Lung (tissue), 12 donors: Measurements from ENCODE around the gene POLDIP2. TPM values are rescaled to one million over a fixed set of nuclear protein-coding genes. Genes with fewer than 3 reads are reported as not detected.

Experiments
- ATAC-seq: fragments of 200-7000 bp; cut with Tn5 transposase; one replicate; pipeline ENCODE4 v1.9.1; 2020; ENCODE audit warnings: moderate number of reproducible peaks; ENCODE audit not compliant: insufficient read depth, low FRiP score
- DNase-seq, 3 donors: peaks; one replicate each; pipeline ENCODE4 v3.0.0-alpha.2; 2013 to 2017
- H3K27ac ChIP-seq, 2 donors: one replicate each; pipeline ENCODE4 v1.5.1; 2013; ENCODE audit warnings: mild to moderate bottlenecking in 2 of 2, moderate library complexity in 2 of 2, control low read depth in 1 of 2, inconsistent platforms in 1 of 2, low read depth in 1 of 2, low read length in 1 of 2
- H3K27me3 ChIP-seq, 3 donors: one replicate each; pipeline ENCODE4 v1.5.1; 2013; ENCODE audit warnings: low read length in 2 of 3; ENCODE audit not compliant: control insufficient read depth in 3 of 3, insufficient read depth in 3 of 3
- H3K36me3 ChIP-seq, 4 donors: one replicate each; pipeline ENCODE4 v1.5.1; 2013; ENCODE audit warnings: low read length in 4 of 4, mild to moderate bottlenecking in 1 of 4, moderate library complexity in 1 of 4; ENCODE audit not compliant: control insufficient read depth in 4 of 4, insufficient read depth in 4 of 4
- H3K4me1 ChIP-seq, 5 donors: one replicate each; pipeline ENCODE4 v1.5.1; 2013; ENCODE audit warnings: low read length in 5 of 5, mild to moderate bottlenecking in 2 of 5, moderate library complexity in 1 of 5; ENCODE audit not compliant: control insufficient read depth in 5 of 5, insufficient read depth in 5 of 5
- H3K4me3 ChIP-seq: one replicate; pipeline ENCODE4 v1.5.1; 2013; ENCODE audit warnings: mild to moderate bottlenecking, control low read depth, moderate library complexity
- H3K9ac ChIP-seq, 2 donors: one replicate each; pipeline ENCODE4 v1.5.1; 2013; ENCODE audit warnings: low read length in 2 of 2, control low read depth in 1 of 2; ENCODE audit not compliant: insufficient read depth in 1 of 2
- H3K9me3 ChIP-seq, 4 donors: one replicate each; pipeline ENCODE4 v1.5.1; 2013; ENCODE audit warnings: low read length in 3 of 4, mild to moderate bottlenecking in 1 of 4, moderate library complexity in 1 of 4; ENCODE audit not compliant: control insufficient read depth in 4 of 4, insufficient read depth in 3 of 4
- CTCF ChIP-seq: IDR thresholded peaks from 2 replicates; pipeline ENCODE4 v1.5.1; 2012; ENCODE audit warnings: mild to moderate bottlenecking; ENCODE audit errors: control extremely low read depth, extremely low read depth
- WGBS, 2 donors: extraction: QIAGEN DNeasy Blood & Tissue Kit; methylation state at CpG; one replicate each; pipeline ENCODE4 v1.1.7; 2013; 5-methylcytosine and 5-hydroxymethylcytosine counted together
- polyA plus RNA-seq, 2 donors: library from polyadenylated mRNA; stranded (reverse); fragments of 200-250 nt; gene quantifications; one replicate each; pipeline ENCODE4 v1.2.1, GENCODE V29; 2013
- total RNA-seq, 2 donors: library from RNA; depleted of rRNA in 1 of 2; stranded (reverse); fragments of >200 nt in 1 of 2; gene quantifications; one replicate each; pipeline ENCODE4 v1.2.1, GENCODE V29; 2014 to 2021
- donor health status: control.
- donor health status: control.
- donor health status: Bipolar disorder and iron deficiency.
- donor health status: healthy.
- donor health status: DM: yes; HTN: yes; CAD: no.

Gene POLDIP2
- total and polyA plus RNA-seq, 4 donors, result 38.7 to 82.6 (median 62.3) TPM

GRCh38 chr17:28317966-28318758 is 39.2 kb downstream of the POLDIP2 start:
- Histone ChIP-seq H3K4me1 (peaks cover 0 to 20% (median 9%) of the 10 kb centered on the region in 5 donors), H3K4me3 (peak overlapping the region; percentile 36), H3K27ac (peak overlapping the region in 1 of 2 donors; percentile 36), H3K9ac (peak overlapping the region in 1 of 2 donors; percentile 63), H3K27me3 (peaks cover 0 to 3% (median 3%) of the 10 kb centered on the region in 3 donors), H3K9me3 (no peaks in the 10 kb centered on the region), H3K36me3 (no peaks in the 10 kb centered on the region)
- TF ChIP-seq CTCF, result no peak
- no peak for DNase-seq
- WGBS, 2 donors, result 14 to 16% methylated on average over 40 of the region's 40 CpGs
- peak; percentile 13 for ATAC-seq

- Histone ChIP-seq H3K4me3 (no peak overlapping the region), H3K27ac (no peak overlapping the region), H3K9me3 (no peaks in the 10 kb centered on the region), H3K27me3 (peaks cover 0 to 3% (median 3%) of the 10 kb centered on the region in 3 donors), H3K36me3 (no peaks in the 10 kb centered on the region), H3K9ac (no peak overlapping the region), H3K4me1 (peaks cover 0 to 20% (median 9%) of the 10 kb centered on the region in 5 donors)
- ATAC-seq, result no peak
- 87 to 88% methylated on average over 21 of the region's 21 CpGs for WGBS, 2 donors
- no peak for TF ChIP-seq CTCF
- no peak for DNase-seq
Observed at GRCh38 chr17:28317099-28317965, 40.0 kb downstream of the POLDIP2 start.

GRCh38 chr17:28315846-28316705 is 41.3 kb downstream of the POLDIP2 start:
- peaks cover 0 to 20% (median 9%) of the 10 kb centered on the region in 5 donors for H3K4me1 ChIP-seq
- H3K4me3 ChIP-seq, result no peak overlapping the region
- H3K27ac ChIP-seq, result no peak overlapping the region
- H3K9me3 ChIP-seq, result no peaks in the 10 kb centered on the region
- 95 to 98% methylated on average over 4 of the region's 4 CpGs for WGBS, 2 donors
- H3K27me3 ChIP-seq, result peaks cover 0 to 3% (median 3%) of the 10 kb centered on the region in 3 donors
- DNase-seq, result no peak
- TF ChIP-seq CTCF, result no peak
- no peak overlapping the region for H3K9ac ChIP-seq
- no peak for ATAC-seq
- H3K36me3 ChIP-seq, result no peaks in the 10 kb centered on the region
